Colonic mucosa (tissue), 4 donors: ENCODE results near the gene TMEM150B. TPM values are rescaled to one million over a fixed set of nuclear protein-coding genes. Genes with fewer than 3 reads are reported as not detected.

ENCODE experiments used
- DNase-seq: peaks from one replicate; pipeline ENCODE4 v3.0.0-alpha.2; 2020
- H3K27ac ChIP-seq: fragments of 200-600 bp; one replicate; pipeline ENCODE4 v1.8.0; 2021
- H3K27me3 ChIP-seq: fragments of 200-600 bp; one replicate; pipeline ENCODE4 v1.8.0; 2021
- H3K36me3 ChIP-seq: fragments of 200-600 bp; one replicate; pipeline ENCODE4 v1.8.0; 2021
- H3K4me1 ChIP-seq: fragments of 200-600 bp; one replicate; pipeline ENCODE4 v1.8.0; 2021; ENCODE audit warnings: mild to moderate bottlenecking
- H3K4me3 ChIP-seq: fragments of 200-600 bp; one replicate; pipeline ENCODE4 v1.8.0; 2021
- H3K9ac ChIP-seq, 2 donors: one replicate each; pipeline ENCODE4 v1.7.0; 2013; ENCODE audit warnings: control low read depth in 2 of 2, low read depth in 2 of 2, low read length in 2 of 2
- H3K9me3 ChIP-seq: fragments of 200-600 bp; one replicate; pipeline ENCODE4 v1.8.0; 2021
- intact Hi-C: fragments of 100-400 bp; cut with DNase I; formaldehyde crosslinking; loops from one replicate; pipeline ENCODE4 v1.14.1; 2022
- total RNA-seq, 2 donors: library from RNA; stranded (reverse); fragmentation: NEBNext Ultra II Directional in 1 of 2; extraction: Animal tissue kit (Norgen Biotek cat#: 25700) in 1 of 2; gene quantifications; one replicate each; pipeline ENCODE4 v1.2.1, GENCODE V29; 2021
- TF ChIP-seq, protein P1 (sequence below): fragments of 200-600 bp; IDR thresholded peaks from one replicate; pipeline ENCODE4 v1.8.0; 2022; ENCODE audit warnings: antibody characterized with exemption, mild to moderate bottlenecking
- donor health status: healthy.
- donor health status: DM: no; HTN: no; CAD: no.
- donor health status: DM: no; HTN: no; CAD: no.

The TMEM150B gene
- total RNA-seq, 2 donors from 2014 or later: 9.7 to 47.2 TPM

DNA sequence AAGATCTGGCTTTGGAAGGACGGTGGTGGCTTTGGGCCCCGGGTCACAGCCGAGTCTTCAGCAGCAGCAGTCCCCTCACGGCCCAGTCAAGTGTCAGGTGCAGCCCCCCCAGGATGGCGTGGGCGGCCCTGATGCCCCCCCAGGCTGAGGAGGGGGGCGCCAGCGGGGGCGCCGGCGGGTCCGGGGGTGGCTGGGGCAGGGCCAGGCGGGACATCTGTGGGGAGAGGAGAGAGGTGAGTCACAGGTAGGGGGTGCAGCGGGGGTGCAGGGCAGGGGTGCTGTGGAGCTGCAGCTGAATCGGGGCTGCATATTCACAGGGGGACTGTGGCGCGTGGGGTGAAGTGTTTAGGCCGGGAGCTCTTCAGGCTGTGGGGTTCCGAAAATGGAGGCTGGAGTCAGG, 40.8 kb upstream of the TMEM150B start:
- Histone ChIP-seq H3K4me3 (no peak overlapping the region), H3K36me3 (no peaks in the 10 kb centered on the region), H3K27ac (no peak overlapping the region), H3K4me1 (peaks cover 4% of the 10 kb centered on the region), H3K9ac (no peak overlapping the region), H3K9me3 (no peaks in the 10 kb centered on the region), H3K27me3 (peaks cover 28% of the 10 kb centered on the region)
- intact Hi-C loops: no loop called here
- DNase-seq: no peak
- TF ChIP-seq, protein P1, sequence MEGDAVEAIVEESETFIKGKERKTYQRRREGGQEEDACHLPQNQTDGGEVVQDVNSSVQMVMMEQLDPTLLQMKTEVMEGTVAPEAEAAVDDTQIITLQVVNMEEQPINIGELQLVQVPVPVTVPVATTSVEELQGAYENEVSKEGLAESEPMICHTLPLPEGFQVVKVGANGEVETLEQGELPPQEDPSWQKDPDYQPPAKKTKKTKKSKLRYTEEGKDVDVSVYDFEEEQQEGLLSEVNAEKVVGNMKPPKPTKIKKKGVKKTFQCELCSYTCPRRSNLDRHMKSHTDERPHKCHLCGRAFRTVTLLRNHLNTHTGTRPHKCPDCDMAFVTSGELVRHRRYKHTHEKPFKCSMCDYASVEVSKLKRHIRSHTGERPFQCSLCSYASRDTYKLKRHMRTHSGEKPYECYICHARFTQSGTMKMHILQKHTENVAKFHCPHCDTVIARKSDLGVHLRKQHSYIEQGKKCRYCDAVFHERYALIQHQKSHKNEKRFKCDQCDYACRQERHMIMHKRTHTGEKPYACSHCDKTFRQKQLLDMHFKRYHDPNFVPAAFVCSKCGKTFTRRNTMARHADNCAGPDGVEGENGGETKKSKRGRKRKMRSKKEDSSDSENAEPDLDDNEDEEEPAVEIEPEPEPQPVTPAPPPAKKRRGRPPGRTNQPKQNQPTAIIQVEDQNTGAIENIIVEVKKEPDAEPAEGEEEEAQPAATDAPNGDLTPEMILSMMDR: no peak

DNA sequence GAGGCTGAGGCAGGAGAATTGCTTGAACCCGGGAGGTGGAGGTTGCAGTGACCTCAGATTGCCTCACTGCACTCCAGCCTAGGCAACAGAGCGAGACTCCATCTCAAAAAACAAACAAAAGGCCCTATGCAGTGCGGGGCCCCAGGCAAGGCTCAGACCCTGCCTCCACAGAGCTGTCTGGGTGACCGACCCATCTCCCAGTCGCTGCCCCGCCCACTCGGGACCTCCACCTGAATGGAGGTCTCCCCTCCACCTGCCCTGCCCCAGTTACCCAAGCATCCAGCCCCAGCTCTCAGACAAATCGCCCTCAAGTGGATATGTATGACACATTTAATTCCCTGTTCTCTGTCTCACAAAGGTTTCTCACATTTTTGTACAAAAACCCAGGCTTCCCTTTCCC, 40.1 kb upstream of the TMEM150B start:
- intact Hi-C loops: no loop called here
- H3K9me3 ChIP-seq: no peaks in the 10 kb centered on the region
- H3K4me3 ChIP-seq: no peak overlapping the region
- H3K4me1 ChIP-seq: peaks cover 4% of the 10 kb centered on the region
- no peaks in the 10 kb centered on the region for H3K36me3 ChIP-seq
- TF ChIP-seq, protein P1: no peak
- peaks cover 21% of the 10 kb centered on the region for H3K27me3 ChIP-seq
- H3K9ac ChIP-seq: no peak overlapping the region
- no peak for DNase-seq
- no peak overlapping the region for H3K27ac ChIP-seq

DNA sequence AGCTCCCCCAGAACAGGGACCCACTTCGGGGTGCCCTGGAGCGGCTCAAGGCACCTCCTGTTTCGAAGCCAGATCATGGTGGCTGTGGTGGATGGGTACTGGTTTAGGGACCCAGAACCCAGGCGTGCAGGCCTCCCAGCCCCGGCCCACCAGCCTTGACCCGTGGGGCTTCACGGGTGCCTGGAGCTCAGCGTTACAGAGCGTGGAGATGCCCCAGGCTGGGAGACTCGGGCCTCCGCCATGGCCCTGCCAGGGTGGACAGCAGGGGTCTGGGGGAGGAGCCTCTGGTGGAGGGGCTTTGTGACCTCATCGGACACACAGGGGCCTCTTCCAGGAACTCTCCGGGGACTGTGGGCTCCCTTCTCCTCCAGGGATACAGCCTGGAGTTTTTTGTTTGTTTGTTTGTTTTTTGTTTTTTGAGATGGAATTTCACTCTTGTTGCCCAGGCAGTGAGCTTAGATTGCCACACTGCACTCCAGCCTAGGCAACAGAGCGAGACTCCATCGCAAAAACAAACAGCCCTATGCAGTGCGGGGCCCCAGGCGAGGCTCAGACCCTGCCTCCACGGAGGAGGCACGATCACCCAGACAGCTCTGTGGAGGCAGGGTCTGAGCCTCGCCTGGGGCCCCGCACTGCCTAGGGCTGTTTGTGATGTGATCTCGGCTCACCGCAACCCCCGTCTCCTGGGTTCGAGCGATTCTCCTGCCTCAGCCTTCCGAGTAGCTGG, 38.0 kb upstream of the TMEM150B start, which contains the start of gene GARIN5B:
TSS of gene GARIN5B (minus strand) at position 271 of the 727 bp plus-strand sequence. CDS start at position 77, 194 bp downstream.
- intact Hi-C loops: no loop called here
- TF ChIP-seq, protein P1: no peak
- no peaks in the 10 kb centered on the region for H3K4me1 ChIP-seq
- no peaks in the 10 kb centered on the region for H3K9me3 ChIP-seq
- H3K36me3 ChIP-seq: no peaks in the 10 kb centered on the region
- no peak within 1 kb of the TSS for H3K27ac ChIP-seq
- no peak within 1 kb of the TSS for H3K9ac ChIP-seq
- H3K27me3 ChIP-seq: peaks cover 2% of the 10 kb centered on the region
- H3K4me3 ChIP-seq: no peak within 1 kb of the TSS
- no peak for DNase-seq

DNA sequence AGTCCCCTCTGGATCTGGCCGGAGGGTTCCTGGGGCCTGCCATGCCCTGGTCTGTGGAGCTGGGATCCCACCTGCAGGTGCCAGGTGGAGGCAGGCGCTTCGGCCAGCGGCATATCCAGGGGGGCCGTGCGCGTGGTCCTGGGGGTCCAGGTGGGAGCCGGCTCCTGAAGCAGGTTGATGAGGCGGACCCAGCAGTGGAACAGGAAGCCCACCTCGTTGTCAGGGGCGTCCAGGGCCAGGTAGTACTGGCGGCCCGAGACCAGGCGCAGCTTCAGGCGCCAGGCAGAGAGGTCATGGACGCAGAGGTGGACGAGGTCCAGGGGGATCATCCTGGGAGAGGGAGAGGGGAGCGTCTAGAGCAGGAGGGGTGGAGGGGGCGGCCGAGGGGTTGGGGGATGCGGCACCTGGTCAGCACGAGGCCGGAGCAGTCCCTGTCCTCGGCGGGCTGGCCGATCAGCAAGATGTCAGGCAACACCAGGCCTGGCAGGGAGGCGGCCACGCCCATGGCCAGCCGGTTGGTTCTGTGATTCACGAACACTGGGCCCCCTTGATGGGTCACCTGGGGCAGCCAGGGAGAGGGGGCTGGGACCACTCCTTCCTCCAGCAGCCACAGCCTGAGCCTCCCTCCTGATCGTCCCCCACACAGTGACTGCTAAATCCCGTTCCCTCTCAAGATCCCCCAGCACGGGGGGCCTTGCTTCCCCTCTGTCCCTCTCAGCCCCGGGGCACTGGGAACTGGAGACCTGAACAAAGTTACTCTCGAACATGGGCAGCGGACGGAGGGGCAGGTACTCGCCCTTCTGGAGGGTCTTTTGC, 37.2 kb upstream of the TMEM150B start:
- Histone ChIP-seq H3K9ac (no peak overlapping the region), H3K4me3 (no peak overlapping the region), H3K27me3 (no peaks in the 10 kb centered on the region), H3K4me1 (no peaks in the 10 kb centered on the region), H3K9me3 (no peaks in the 10 kb centered on the region), H3K27ac (no peak overlapping the region), H3K36me3 (no peaks in the 10 kb centered on the region)
- intact Hi-C loops: no loop called here
- no peak for DNase-seq
- TF ChIP-seq, protein P1: no peak

DNA sequence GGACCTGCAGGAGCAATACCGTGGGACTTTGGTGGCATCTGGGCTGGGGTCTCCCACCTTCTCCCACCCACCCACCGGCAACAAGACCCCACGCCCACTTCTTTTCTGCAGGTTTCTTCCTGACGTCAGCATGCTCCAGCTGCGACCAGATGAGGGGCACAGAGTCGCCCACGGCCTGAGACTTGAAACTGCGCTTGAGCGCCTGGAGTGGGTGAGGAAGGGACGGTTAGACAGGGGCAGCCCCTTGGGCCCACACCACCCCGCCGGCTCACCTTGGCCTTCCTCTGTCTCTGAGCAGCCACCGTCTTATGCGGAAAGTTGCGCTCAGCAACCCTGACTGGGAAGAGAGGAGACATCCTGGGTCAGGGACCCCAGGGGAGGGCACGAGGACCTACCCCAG, 35.8 kb upstream of the TMEM150B start:
- no peak for DNase-seq
- no peaks in the 10 kb centered on the region for H3K27me3 ChIP-seq

More for the DNA sequence above, 35.8 kb upstream of the TMEM150B start:
- intact Hi-C loops: no loop called here
- Histone ChIP-seq H3K9me3 (no peaks in the 10 kb centered on the region), H3K4me1 (no peaks in the 10 kb centered on the region), H3K27ac (no peak overlapping the region), H3K36me3 (no peaks in the 10 kb centered on the region), H3K9ac (no peak overlapping the region), H3K4me3 (no peak overlapping the region)
- TF ChIP-seq, protein P1: no peak
